Measurements from ENCODE around the gene ULBP1.

GRCh38 chr6:149965194-149966020 lies 1.7 kb downstream of the ULBP1 start:
- TF ChIP-seq POLR2AphosphoS5 (IDR thresholded peaks at IDR 0.05), result no peak
- TF ChIP-seq CTCF (IDR thresholded peaks at IDR 0.05), result no peak
- TF ChIP-seq POLR2A (IDR thresholded peaks at IDR 0.05), result no peak
- TF ChIP-seq EP300 (IDR thresholded peaks at IDR 0.05), result no peak

Data from gastroesophageal sphincter (tissue), 3 donors.